ENCODE results near the gene TTC36.
A peak's percentile ranks its signal among the peaks of the same experiment; 100 is the strongest.
"Not testable (repeated sequence)": the region's sequence is repeated elsewhere in the genome, so short reads cannot be mapped to it uniquely, and the experiment has no call there.

Gene TTC36

GRCh38 chr11:118527109-118527508, at the start of gene TTC36:
TSS of gene TTC36 (plus strand) at chr11:118527474. CDS start at chr11:118527495, 21 bp downstream.
- DNase-seq (ENCODE audit: low read depth) = no peak
- TF ChIP-seq CTCF (conservative IDR thresholded peaks at IDR 0.05; ENCODE audit: low read depth, low read length) = no peak
- H3K4me3 ChIP-seq (ENCODE audit: low read length) = no peak within 1 kb of the TSS

DNA sequence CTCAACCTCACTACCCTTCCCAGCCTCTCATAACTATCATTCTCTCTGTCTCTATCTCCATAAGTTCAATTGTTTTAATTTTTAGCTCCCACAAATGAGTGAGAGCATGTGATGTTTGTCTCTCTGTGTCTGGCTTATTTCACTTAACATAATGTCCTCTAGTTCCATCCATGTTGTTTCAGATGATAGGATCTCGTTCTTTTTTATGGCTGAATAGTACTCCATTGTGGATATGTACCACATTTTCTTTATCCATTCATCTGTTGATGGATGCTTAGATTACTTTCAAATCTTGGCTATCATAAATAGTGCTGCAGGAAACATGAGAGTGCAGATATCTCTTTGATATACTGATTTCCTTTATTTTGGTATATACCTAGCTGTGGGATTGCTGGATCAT, 46.0 kb upstream of the TTC36 start:
- DNase-seq (ENCODE audit: low read depth); H3K4me3 ChIP-seq (ENCODE audit: low read length): not testable (repeated sequence)

DNA sequence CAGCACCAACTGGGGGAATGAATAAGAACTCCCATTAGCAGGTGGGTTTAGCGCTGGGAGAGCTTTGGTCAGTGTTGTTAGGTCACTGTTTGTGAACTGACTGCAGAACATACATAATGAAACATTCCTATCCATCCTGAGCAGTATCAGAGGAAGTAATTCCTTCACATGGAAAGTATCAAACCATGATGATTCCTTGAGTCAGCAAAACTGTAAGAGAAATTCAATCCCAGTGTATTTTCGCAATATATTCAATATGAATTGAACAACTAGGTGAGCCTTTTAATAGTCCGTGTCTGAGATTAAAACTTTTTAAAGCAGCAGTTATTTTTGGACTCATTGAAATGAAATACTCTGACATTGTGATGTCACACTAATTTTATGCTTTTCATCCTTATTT, 42.9 kb upstream of the TTC36 start:
- DNase-seq (ENCODE audit: low read depth) = no peak
- no peak for TF ChIP-seq CTCF (conservative IDR thresholded peaks at IDR 0.05; ENCODE audit: low read depth, low read length)
- no peak overlapping the region for H3K4me3 ChIP-seq (ENCODE audit: low read length)

DNA sequence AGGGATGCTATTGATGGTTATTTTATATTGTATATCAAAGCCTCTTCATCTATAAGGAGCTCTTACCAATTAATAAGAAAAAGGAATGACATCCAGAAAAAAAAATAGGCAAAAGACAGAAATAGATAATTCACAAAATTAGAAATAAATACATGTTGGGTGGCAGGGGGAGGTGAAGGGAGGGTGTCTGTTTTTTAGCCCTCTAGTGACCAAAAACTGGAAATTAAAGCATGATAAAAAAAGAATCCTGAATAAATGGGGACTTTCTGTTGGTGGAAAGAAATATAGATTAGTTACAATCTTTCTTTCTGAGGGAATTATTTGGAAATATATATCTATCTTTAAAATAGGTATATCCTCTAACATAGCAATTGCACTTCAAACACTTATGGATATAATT, 42.0 kb upstream of the TTC36 start:
- no peak for DNase-seq (ENCODE audit: low read depth)
- no peak for TF ChIP-seq CTCF (conservative IDR thresholded peaks at IDR 0.05; ENCODE audit: low read depth, low read length)
- no peak overlapping the region for H3K4me3 ChIP-seq (ENCODE audit: low read length)

DNA sequence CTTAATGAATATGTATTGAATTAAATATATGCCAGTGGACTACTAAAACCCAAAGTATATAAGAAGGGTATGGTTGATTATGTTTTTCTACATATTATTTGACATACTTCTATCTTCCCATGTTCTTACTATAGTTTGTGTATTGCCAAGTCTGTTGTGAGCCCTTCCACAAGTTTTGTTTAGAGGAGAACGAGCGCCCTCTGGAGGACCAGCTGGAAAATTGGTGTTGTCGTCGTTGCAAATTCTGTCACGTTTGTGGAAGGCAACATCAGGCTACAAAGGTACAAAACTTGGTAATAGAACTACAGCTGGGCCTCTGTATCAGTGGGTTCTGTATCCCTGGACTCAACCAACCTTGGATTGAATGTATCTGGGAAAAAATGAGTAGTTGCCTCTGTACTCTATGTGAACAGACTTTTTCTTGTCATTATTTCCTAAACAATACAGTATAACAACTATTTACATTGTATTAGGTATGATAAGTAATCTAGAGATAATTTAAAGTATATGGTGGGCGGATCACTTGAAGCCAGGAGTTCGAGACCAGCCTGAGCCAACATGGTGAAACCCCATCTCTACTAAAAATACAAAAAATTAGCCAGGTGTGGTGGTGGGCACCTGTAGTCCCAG, 38.7 kb upstream of the TTC36 start:
- peak; percentile 32 for DNase-seq (ENCODE audit: low read depth)
- H3K4me3 ChIP-seq (ENCODE audit: low read length) = no peak overlapping the region
- peak; percentile 88 for TF ChIP-seq CTCF (conservative IDR thresholded peaks at IDR 0.05; ENCODE audit: low read depth, low read length)

- no peak overlapping the region for H3K4me3 ChIP-seq (ENCODE audit: low read length)
- DNase-seq (ENCODE audit: low read depth) = no peak
- no peak for TF ChIP-seq CTCF (conservative IDR thresholded peaks at IDR 0.05; ENCODE audit: low read depth, low read length)
Observed at GRCh38 chr11:118491041-118491440, 36.2 kb upstream of the TTC36 start.

- peak; percentile 15 for DNase-seq (ENCODE audit: low read depth)
- TF ChIP-seq CTCF (conservative IDR thresholded peaks at IDR 0.05; ENCODE audit: low read depth, low read length) = no peak
- H3K4me3 ChIP-seq (ENCODE audit: low read length) = no peak overlapping the region
Observed at GRCh38 chr11:118497831-118498230, 29.4 kb upstream of the TTC36 start.

Measured in retinal pigment epithelial cell (primary cell).